GM06990 (cell line): ENCODE results near the gene BCLAF1.

Source experiments
- DNase-seq: peaks from one replicate; pipeline ENCODE4 v3.0.0-alpha.2; 2011; ENCODE audit not compliant: insufficient read length; ENCODE audit errors: extremely low read depth
- H3K27me3 ChIP-seq: replicated peaks from 2 replicates; pipeline ENCODE4 v1.6.0; 2011; ENCODE audit warnings: low read length; ENCODE audit not compliant: control insufficient read depth, insufficient read depth
- H3K36me3 ChIP-seq: 2 replicates; pipeline ENCODE4 v1.5.1; 2011; ENCODE audit warnings: low read length; ENCODE audit not compliant: control insufficient read depth, insufficient read depth
- H3K4me3 ChIP-seq: replicated peaks from 2 replicates; pipeline ENCODE4 v1.5.1; 2011; ENCODE audit warnings: low read depth, mild to moderate bottlenecking, control low read depth, low read length
- TF ChIP-seq, protein P1 (sequence below): IDR thresholded peaks from 2 replicates; pipeline ENCODE4 v1.5.1; 2011; ENCODE audit warnings: low read length, control low read depth, mild to moderate bottlenecking, inconsistent platforms; ENCODE audit not compliant: insufficient read depth, poor library complexity, severe bottlenecking

The BCLAF1 gene

DNA sequence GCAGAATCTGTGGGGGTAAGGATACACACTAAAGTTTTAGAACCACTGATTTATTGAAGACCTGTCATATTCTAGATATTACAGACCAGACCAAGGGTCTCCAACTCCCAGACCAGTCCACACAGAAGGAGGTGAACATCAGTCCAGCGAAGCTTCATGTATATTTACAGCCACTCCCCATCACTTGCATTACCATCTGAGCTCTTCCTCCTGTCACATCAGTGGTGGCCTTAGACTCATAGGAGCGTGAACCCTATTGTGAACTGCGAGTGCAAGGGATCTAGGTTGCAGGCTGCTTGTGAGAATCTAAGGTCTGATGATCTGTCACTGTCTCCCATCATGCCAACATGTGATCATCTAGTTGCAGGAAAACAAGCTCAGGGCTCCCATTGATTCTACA lies 5.0 kb upstream of the BCLAF1 start:
- TF ChIP-seq, protein P1, sequence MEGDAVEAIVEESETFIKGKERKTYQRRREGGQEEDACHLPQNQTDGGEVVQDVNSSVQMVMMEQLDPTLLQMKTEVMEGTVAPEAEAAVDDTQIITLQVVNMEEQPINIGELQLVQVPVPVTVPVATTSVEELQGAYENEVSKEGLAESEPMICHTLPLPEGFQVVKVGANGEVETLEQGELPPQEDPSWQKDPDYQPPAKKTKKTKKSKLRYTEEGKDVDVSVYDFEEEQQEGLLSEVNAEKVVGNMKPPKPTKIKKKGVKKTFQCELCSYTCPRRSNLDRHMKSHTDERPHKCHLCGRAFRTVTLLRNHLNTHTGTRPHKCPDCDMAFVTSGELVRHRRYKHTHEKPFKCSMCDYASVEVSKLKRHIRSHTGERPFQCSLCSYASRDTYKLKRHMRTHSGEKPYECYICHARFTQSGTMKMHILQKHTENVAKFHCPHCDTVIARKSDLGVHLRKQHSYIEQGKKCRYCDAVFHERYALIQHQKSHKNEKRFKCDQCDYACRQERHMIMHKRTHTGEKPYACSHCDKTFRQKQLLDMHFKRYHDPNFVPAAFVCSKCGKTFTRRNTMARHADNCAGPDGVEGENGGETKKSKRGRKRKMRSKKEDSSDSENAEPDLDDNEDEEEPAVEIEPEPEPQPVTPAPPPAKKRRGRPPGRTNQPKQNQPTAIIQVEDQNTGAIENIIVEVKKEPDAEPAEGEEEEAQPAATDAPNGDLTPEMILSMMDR = no peak
- Histone ChIP-seq H3K4me3 (no peak overlapping the region), H3K36me3 (no peaks in the 10 kb centered on the region), H3K27me3 (no peaks in the 10 kb centered on the region)
- DNase-seq = no peak

DNA sequence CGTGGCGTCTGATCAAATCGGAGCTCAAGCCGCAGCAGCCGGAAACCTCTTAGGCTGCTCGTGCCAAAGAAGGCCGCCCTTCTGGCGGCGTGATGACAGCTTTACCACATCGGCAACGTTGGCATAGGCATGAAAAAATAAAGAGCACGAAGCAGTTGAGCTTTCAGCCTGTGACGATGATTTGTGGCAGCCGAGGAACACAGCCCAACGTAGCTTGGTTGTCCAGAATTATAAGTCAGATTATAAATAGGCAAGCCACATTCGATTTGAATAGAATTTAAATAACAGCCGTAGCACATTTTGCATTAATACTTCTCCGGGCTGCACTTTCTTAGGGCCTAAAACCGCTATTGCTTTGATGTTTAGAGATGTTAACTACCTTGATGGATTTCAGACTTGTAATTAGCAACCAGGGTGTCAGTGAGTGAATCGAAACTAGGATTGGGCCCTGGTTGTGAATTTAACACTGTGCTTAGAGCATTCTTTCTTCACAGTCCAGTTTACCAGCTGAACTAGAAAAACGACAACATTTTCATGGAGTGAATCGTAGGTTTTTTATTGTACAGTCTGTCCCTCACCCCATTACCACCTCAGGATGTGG lies 864 bp upstream of the BCLAF1 start:
- peak; percentile 6 for DNase-seq

DNA sequence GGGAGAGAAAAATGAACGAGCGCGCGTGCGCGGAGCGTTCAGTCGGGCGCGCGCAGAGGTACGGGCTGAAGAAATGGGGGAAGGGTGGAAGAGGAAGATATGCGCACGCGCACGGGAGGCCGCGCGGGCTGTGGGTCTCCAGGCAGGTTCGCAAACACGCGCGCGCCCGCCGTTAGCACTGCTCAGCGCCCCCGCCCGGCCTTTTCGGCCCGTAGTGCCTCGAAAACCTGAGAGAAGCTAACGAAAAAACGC lies 393 bp downstream of the BCLAF1 start:
- peak; percentile 95 for DNase-seq
- Histone ChIP-seq H3K27me3 (no peaks in the 10 kb centered on the region), H3K4me3 (peak overlapping the region; percentile 100), H3K36me3 (no peaks in the 10 kb centered on the region; the same call in 1 of the 2 replicates)
- TF ChIP-seq, protein P1 = peak; percentile 3

More for the DNA sequence above, 864 bp upstream of the BCLAF1 start:
- no peaks in the 10 kb centered on the region for H3K27me3 ChIP-seq
- no peaks in the 10 kb centered on the region; the same call in 1 of the 2 replicates for H3K36me3 ChIP-seq
- TF ChIP-seq, protein P1 = no peak
- peak overlapping the region; percentile 100 for H3K4me3 ChIP-seq

DNA sequence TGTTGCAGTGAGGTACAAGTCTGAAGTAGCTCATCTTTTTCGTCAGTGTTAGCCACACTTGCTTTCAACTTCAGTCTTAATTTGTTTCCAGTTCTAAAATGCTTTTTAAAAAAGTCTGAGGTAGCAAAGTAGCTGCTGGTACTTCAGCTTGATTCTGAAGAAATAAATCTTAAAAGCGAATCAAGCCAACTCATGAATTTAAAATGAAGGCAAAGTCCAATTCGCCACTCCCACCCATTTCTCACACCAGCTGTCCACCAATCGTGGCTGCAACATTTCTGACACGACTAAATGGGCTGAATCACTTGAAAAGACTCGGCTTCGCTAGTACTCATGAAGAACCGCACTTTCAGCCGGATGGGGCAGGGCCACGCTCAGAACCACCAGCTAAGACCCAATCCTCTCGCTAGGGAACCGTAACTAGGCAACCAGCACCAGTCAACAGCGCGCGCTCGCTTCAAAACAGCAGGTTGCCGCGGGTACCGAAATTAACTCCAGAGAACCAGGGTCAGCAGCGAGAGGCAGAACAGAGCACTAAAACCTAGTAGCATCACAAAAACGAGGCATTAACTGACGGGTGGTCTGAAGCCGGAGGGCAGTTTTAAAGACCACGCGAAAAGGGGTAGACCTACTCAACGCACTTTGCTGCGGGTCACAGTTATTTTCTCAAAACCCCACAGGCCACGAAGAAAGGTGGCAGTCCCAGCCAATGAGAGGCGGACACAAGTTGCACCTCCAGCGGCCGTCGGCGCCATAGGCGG lies 900 bp downstream of the BCLAF1 start:
- DNase-seq = no peak
- Histone ChIP-seq H3K27me3 (no peaks in the 10 kb centered on the region), H3K36me3 (no peaks in the 10 kb centered on the region; the same call in 1 of the 2 replicates), H3K4me3 (peak overlapping the region; percentile 100)
- TF ChIP-seq, protein P1 = peak; percentile 15

DNA sequence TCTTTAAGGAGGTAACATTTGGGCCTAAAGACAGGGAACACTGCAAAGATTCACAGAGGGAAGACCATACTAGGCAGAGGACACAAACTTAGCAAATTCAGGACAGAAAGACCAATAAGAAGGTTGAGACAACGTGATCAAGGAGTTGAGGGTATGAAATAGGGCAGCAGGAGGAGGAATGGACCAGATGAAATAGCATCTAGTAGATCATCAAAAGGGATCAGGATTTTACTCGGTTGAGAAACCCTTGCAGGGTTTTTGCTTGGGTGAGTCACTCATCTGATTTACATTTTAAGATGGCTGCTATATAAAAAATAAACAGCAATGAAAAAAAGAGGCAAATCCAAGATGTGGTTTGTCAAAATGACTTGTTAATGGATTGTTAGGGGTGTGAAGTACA lies 4.7 kb downstream of the BCLAF1 start:
- Histone ChIP-seq H3K4me3 (peak overlapping the region; percentile 10), H3K27me3 (no peaks in the 10 kb centered on the region), H3K36me3 (peaks cover 3% of the 10 kb centered on the region)
- DNase-seq = no peak
- TF ChIP-seq, protein P1 = no peak
